GM10248 (cell line): ENCODE data around the gene HPGDS.

Experiments
- CTCF ChIA-PET: fragments of 300-600 bp; sonication (Branson Sonifier 250); formaldehyde crosslinking; extraction: SDS; loops from one replicate; lab custom pipeline; 2021; ENCODE audit warnings: antibody characterized with exemption; lab: Yijun Ruan, JAX
- POLR2A ChIA-PET: fragments of 350-650 bp; sonication (Branson Sonifier 250); formaldehyde crosslinking; extraction: SDS; loops from one replicate; lab custom pipeline; 2020; ENCODE audit warnings: antibody characterized with exemption; lab: Yijun Ruan, JAX
- DNase-seq: peaks from one replicate; pipeline ENCODE4 v3.0.0; 2012; ENCODE audit errors: extremely low spot score
- TF ChIP-seq, protein P1 (sequence below): IDR thresholded peaks from 2 replicates; pipeline ENCODE4 v1.5.1; 2012; ENCODE audit warnings: mild to moderate bottlenecking, low read depth; ENCODE audit errors: extremely low read depth, missing control alignments, control extremely low read depth

HPGDS gene

DNA sequence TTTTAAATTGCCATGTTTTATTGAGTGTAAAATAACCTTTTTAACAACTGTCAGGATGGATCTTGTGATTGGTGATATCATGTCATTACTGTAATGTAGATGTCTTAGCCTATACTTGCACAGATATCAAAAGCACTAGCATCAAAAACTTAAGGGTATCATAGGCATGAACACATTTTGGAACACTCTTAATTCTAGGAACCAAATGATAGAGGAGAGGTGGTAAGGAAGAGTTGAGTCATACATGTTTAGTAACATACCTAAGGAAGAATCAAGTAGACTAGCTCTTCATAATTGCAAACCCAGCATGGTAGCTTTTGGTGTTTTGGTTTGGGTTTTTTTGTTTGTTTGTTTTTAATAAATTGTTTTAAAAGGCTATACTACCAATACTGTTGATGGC lies 91.5 kb downstream of the HPGDS start:
- CTCF ChIA-PET = interaction anchor here (1.4 kb wide), 1 partner anchor 459 kb away, joined by 3 read pairs; no protein-coding TSS in a partner anchor
- POLR2A ChIA-PET = no interaction called here
- TF ChIP-seq, protein P1, sequence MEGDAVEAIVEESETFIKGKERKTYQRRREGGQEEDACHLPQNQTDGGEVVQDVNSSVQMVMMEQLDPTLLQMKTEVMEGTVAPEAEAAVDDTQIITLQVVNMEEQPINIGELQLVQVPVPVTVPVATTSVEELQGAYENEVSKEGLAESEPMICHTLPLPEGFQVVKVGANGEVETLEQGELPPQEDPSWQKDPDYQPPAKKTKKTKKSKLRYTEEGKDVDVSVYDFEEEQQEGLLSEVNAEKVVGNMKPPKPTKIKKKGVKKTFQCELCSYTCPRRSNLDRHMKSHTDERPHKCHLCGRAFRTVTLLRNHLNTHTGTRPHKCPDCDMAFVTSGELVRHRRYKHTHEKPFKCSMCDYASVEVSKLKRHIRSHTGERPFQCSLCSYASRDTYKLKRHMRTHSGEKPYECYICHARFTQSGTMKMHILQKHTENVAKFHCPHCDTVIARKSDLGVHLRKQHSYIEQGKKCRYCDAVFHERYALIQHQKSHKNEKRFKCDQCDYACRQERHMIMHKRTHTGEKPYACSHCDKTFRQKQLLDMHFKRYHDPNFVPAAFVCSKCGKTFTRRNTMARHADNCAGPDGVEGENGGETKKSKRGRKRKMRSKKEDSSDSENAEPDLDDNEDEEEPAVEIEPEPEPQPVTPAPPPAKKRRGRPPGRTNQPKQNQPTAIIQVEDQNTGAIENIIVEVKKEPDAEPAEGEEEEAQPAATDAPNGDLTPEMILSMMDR = no peak
- no peak for DNase-seq
